Measurements from ENCODE around the gene RPS23.

DNA sequence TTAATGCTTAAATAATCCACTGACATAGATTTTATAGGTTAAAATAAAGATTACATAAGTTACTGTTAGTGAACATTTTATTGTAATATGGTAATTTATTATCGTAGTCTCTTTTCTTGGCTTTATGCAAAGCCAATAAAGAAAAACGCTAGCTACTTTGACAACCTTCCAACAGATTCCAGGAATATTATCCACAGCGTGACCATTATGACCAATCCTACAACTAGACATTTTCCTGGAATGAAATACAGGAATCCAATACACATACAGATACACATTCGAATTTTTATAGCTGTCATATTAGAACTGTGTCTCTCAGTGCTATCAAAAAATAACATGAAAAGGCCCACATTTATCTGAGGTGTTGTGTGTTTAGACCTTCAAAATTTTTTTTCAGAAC lies 13.1 kb downstream of the RPS23 start:
- TF ChIP-seq POLR2A (IDR thresholded peaks at IDR 0.05), result no peak
- TF ChIP-seq, protein P1, sequence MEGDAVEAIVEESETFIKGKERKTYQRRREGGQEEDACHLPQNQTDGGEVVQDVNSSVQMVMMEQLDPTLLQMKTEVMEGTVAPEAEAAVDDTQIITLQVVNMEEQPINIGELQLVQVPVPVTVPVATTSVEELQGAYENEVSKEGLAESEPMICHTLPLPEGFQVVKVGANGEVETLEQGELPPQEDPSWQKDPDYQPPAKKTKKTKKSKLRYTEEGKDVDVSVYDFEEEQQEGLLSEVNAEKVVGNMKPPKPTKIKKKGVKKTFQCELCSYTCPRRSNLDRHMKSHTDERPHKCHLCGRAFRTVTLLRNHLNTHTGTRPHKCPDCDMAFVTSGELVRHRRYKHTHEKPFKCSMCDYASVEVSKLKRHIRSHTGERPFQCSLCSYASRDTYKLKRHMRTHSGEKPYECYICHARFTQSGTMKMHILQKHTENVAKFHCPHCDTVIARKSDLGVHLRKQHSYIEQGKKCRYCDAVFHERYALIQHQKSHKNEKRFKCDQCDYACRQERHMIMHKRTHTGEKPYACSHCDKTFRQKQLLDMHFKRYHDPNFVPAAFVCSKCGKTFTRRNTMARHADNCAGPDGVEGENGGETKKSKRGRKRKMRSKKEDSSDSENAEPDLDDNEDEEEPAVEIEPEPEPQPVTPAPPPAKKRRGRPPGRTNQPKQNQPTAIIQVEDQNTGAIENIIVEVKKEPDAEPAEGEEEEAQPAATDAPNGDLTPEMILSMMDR (IDR thresholded peaks at IDR 0.05), result no peak
- TF ChIP-seq EP300 (IDR thresholded peaks at IDR 0.05), result no peak
